ENCODE results near the gene TMEM217.
"Not testable (repeated sequence)": the region's sequence is repeated elsewhere in the genome, so short reads cannot be mapped to it uniquely, and the experiment has no call there.

Gene TMEM217

DNA sequence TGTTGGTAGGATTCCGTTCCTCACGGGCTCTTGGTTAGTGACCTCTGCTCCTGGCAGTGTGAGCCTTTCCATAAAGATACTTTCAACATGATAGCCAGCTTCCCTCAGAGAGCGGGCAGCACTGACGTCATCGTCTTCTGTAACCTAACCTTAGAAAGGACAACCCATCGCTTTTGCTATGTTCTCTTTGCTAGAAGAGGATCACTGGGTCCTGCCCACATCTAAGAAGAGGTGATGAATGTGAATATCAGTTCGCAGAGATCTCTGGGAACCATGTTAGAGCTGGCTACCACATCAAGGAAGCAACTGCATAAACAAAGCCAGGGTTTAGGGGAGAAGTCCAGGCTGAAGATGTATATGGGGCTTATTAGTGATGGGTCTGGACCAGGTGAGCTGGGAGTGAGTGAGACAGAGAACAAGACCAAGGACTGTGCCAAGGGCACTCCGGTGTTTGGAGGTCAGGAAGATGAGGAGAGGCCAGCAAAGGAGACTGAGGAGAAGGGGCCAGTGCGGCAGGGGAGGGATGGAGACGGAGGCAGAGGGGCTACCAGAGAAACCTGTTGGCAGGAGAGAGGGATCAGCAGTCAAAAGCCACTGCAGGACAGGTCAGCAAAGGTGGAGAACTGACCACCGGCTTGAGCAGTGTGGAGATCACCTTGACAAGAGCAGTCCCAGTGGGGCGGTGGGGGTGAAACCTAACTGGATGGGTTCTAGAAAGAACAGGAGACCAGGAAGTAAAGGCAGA is 48.3 kb downstream of the TMEM217 start:
- DNase-seq = no peak

DNA sequence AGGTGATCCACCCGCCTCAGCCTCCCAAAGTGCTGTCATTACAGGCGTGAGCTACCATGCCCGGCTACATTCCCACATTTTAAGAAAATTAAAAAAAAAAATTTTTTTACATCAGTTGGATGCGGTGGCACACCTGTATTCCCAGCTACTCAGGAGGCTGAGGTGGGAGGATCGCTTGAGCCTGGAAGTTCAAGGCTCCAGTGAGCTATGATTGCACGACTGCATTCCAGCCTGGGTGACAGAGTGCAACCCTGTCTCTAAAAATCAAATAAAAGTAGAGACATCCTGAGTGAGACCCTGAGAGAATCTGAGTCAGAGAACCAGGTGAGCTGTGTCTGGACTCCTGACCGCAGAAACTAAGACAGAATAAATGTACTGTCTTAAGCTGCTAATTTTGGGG is 49.2 kb downstream of the TMEM217 start:
- DNase-seq = no peak

- DNase-seq = peak; percentile 95
Measured at GRCh38 chr6:37207903-37208456, 50.0 kb downstream of the TMEM217 start.

DNA sequence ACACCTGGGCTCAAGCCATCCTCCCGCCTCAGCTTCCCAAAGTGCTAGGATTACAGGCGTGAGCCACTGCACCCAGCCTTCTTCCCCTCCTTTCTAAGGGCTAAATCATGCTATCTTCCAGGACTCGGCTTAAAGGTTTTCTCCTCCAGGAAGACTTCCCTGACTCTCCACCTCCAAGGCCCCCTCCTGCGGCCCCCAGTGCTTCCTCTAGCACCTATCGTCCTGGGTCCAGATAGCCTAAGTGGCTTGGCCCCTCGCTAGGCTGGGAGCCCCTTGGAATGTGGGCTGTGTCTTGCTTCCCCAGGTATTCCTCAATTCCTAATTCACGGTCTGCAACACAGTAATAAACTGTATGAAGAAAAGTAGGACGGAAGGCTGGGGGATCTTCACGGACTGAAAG is 51.3 kb downstream of the TMEM217 start:
- no peak for DNase-seq

DNA sequence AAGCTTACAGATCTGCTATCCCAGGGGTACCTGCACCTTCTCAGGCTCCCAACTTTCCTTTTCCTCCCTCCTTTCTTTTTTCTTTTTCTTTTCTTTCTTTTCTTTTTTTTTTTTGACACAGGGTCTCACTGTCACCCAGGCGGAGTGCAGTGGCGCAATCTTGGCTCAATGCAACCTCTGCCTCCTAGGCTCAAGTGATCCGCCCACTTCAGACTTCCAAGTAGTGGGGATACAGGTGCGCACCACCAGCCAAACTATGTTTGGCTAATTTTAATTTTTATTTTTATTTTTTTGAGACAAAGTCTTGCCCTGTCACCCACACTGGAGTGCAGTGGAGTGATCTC is 52.0 kb downstream of the TMEM217 start:
- no peak for DNase-seq

- peak; percentile 80 for DNase-seq
Measured at GRCh38 chr6:37205175-37205996, 52.6 kb downstream of the TMEM217 start.

DNA sequence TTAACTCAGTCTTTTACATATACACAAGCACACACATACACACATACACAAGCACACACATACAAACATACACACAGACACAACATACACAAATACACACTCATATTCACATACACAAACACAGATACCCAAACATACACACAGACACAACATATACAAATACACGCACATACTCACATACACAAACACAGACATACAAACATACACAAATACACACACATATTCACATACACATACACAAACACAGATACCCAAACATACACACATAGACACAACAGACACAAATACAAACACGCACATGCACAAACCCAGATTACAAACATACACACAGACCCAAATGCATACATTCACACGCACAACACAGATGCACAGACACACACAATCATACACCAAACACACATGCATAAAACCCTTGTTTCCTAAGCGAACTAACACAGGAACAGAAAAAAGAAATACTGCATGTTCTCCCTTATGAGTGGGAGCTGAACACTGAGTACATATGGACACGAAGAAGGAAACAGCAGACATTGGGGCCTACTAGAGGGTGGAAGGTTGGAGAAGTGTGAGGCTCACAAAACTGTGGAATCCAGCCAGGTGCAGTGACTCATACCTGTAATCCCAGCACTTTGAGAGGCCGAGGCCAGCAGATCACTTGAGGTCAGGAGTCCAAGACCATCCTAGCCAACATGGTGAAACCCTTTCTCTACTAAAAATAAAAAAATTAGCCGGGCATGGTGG is 53.8 kb downstream of the TMEM217 start:
- DNase-seq = peak; percentile 13

- peak; percentile 74 for DNase-seq
Measured at GRCh38 chr6:37202788-37203491, 55.0 kb downstream of the TMEM217 start.

DNA sequence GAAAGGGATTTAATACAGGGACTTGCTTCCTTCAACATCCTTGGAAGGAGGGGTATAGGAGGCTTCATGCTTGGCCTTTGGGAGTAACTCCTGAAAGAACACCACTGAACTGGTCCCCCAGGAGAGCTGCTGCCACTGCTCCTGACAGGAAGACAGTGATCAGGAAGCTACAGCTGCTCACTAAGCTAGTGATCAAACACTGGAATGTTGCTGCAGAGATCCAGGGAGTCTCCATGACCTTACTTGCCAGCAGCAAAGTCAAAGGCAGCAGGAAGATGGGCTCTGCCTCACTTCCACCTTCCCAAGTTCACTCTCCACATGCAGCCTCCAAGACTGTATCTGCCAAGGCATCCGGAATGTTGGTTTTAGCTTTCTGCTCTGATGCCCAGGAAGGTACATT is 56.2 kb downstream of the TMEM217 start:
- no peak for DNase-seq

GRCh38 chr6:37200085-37200484 is 57.9 kb downstream of the TMEM217 start:
- peak; percentile 27 for DNase-seq

- DNase-seq = not testable (repeated sequence)
Measured at GRCh38 chr6:37196451-37196850, 61.5 kb downstream of the TMEM217 start.

DNA sequence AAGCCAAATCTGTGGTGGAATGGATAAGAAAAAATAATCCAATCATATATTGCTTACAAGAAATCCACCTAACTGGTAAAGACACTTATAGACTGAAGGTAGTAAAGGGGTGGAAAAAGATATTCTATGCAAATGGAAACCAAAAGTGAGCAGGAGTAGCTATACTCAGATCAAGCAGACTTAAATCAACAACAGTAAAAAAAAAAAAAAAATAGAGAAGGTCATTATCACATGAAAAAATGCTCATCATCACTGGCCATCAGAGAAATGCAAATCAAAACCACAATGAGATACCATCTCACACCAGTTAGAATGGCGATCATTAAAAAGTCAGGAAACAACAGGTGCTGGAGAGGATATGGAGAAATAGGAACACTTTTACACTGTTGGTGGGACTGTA is 63.1 kb downstream of the TMEM217 start:
- DNase-seq = peak; percentile 40

GRCh38 chr6:37192666-37193065 is 65.3 kb downstream of the TMEM217 start:
- peak; percentile 30 for DNase-seq

DNA sequence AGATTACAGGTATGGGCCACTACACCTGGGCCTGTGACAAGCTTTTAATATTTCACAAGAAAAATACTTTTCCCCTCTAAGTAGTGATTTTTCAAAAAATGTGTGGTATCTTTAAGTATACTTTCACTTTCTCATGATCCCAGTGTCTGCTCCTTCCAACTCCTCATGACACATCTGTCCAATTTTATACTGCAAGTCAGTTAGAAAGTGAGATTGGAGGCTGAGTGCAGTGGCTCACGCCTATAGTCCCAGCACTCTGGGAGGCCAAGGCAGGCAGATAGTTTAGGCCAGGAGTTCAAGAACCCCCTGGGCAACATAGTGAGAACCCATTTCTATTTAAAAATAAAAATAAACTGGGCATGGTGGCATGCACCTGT is 67.8 kb downstream of the TMEM217 start:
- DNase-seq = peak; percentile 58

GRCh38 chr6:37188962-37189510 is 68.9 kb downstream of the TMEM217 start:
- peak; percentile 32 for DNase-seq

GRCh38 chr6:37187321-37188022 is 70.5 kb downstream of the TMEM217 start:
- DNase-seq = peak; percentile 79

GRCh38 chr6:37185949-37186720 is 71.8 kb downstream of the TMEM217 start:
- DNase-seq = peak; percentile 62

DNA sequence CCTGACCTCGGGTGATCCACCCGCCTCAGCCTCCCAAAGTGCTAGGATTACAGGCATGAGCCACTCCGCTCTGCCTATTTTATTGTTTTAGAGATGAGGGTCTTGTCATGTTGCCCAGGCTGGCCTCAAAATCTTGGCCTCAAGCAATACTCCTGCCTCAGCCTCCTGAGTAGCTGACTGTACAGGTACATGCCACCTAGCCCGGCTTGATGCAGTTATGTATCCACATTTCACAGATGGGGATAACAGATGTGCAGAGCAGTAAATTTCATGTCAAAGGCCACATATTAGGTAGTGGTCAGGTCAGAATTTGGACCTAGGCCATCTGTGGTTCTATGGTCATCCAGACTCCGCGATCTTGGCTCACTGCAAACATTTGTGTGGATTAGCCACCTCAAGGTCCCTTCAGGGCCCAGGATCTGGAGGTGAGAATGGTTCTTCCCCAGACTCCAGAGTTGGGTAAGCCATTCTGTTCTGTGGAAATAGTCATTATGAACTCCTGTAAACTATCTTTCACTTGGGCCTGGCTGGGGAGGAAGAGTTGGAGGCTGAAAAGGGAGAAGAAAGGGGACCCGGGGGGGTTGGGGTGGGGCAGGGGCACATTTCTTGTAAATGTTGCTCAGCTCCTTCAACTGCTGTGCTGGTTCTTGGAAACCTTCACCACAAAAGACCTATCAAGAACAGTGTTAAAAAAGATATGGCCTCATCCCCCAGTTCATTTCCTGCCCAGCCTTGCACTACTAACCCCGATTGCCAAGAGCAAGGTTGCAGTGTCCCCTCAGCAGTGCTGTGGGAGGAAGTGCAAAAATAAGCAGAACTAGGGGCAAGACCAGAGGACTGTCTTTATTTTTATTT is 75.0 kb downstream of the TMEM217 start:
- DNase-seq = peak; percentile 99

DNA sequence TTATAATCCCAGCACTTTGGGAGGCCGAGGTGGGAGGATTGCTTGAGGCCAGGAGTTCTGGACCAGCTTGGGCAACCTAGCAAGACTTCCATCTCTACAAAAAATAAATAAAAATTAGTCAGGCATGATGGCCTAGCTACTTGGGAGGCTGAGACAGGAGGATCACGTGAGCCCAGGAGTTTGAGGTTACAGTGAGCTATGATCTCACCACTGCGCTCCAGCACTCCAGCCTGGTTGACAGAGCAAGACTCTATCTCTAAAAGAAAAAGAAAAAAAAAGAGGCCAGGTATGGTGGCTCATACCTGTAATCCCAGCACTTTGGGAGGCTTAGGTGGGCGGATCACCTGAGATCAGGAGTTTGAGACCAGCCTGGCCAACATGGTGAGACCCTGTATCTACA is 77.3 kb downstream of the TMEM217 start:
- DNase-seq = peak; percentile 16

- DNase-seq = no peak
Measured at GRCh38 chr6:37180075-37180474, 77.9 kb downstream of the TMEM217 start.
